Heart left ventricle (tissue), 16 donors: Measurements from ENCODE around the gene PARP1. TPM values are rescaled to one million over a fixed set of nuclear protein-coding genes. Genes with fewer than 3 reads are reported as not detected.

Experiments used
- ATAC-seq, 4 donors: fragments of 200-7000 bp; cut with Tn5 transposase; one replicate each; pipeline ENCODE4 v1.9.1; 2020 to 2022; ENCODE audit warnings: moderate library complexity in 4 of 4, mild to moderate bottlenecking in 3 of 4, moderate number of reproducible peaks in 1 of 4
- DNase-seq, 5 donors: peaks; one replicate each; pipeline ENCODE4 v3.0.0-alpha.2; 2020
- H3K27ac ChIP-seq, 12 donors: fragments of 200-600 bp; sonication (generic) in 4 of 12; one replicate each; pipeline versions ENCODE4 v1.5.0 to v1.8.0; 2016 to 2022; ENCODE audit warnings: mild to moderate bottlenecking in 2 of 12
- H3K27me3 ChIP-seq, 9 donors: fragments of 200-600 bp; sonication (generic) in 2 of 9; one replicate each; pipeline versions ENCODE4 v1.5.1 to v1.8.0; 2016 to 2022; ENCODE audit warnings: mild to moderate bottlenecking in 3 of 9
- H3K36me3 ChIP-seq, 9 donors: fragments of 200-600 bp; sonication (generic) in 2 of 9; one replicate each; pipeline versions ENCODE4 v1.5.0 to v1.8.0; 2018 to 2022; ENCODE audit warnings: mild to moderate bottlenecking in 2 of 9
- H3K4me1 ChIP-seq, 12 donors: fragments of 200-600 bp; sonication (generic) in 4 of 12; one replicate each; pipeline versions ENCODE4 v1.5.0 to v1.8.0; 2016 to 2022; ENCODE audit warnings: mild to moderate bottlenecking in 3 of 12
- H3K4me3 ChIP-seq, 12 donors: fragments of 200-600 bp; sonication (generic) in 4 of 12; one replicate each; pipeline versions ENCODE4 v1.5.0 to v1.8.0; 2017 to 2022; ENCODE audit warnings: mild to moderate bottlenecking in 9 of 12, moderate library complexity in 4 of 12
- H3K9me3 ChIP-seq, 12 donors: fragments of 200-600 bp; sonication (generic) in 4 of 12; one replicate each; pipeline versions ENCODE4 v1.5.0 to v1.8.0; 2016 to 2022; ENCODE audit warnings: mild to moderate bottlenecking in 1 of 12
- CTCF ChIP-seq, 12 donors: fragments of 200-600 bp; sonication (generic) in 4 of 12; IDR thresholded peaks; one replicate each; pipeline versions ENCODE4 v1.5.0 to v1.8.0; 2018 to 2022; ENCODE audit warnings: antibody characterized with exemption in 12 of 12, mild to moderate bottlenecking in 5 of 12
- POLR2A ChIP-seq, 2 donors: fragments of 450-650 bp; IDR thresholded peaks; one replicate each; pipeline ENCODE4 v1.6.1; 2017; ENCODE audit warnings: antibody characterized with exemption in 2 of 2, mild to moderate bottlenecking in 2 of 2, moderate library complexity in 2 of 2
- WGBS, 4 donors: extraction: QIAGEN DNeasy Blood & Tissue Kit in 2 of 4; methylation state at CpG; one replicate each; pipeline versions ENCODE4 v1.1.5 to v1.1.7; 2013 to 2018; 5-methylcytosine and 5-hydroxymethylcytosine counted together
- intact Hi-C, 10 donors: fragments of 100-400 bp; cut with DNase I; formaldehyde crosslinking; loops; one replicate each; pipeline versions ENCODE4 v1.11.1 to v1.14.2; 2022
- polyA plus RNA-seq, 2 donors: library from polyadenylated mRNA; stranded (reverse); fragments of 200-250 nt; gene quantifications; one replicate each; pipeline ENCODE4 v1.2.3, GENCODE V29; 2013
- total RNA-seq, 9 donors: library from RNA; depleted of rRNA in 2 of 9; stranded (reverse); fragments of >200 nt in 2 of 9; fragmentation: NEBNext Ultra II Directional in 3 of 9; extraction: Animal tissue kit (Norgen Biotek cat#: 25700) in 3 of 9; gene quantifications; one replicate each; pipeline versions ENCODE4 v1.1.0 to v1.2.4, GENCODE V29; 2016 to 2023
- donor health status: ischemic (EF 13 %, LVEDD 7.1; RV severe dilation, severe dysfunction).
- donor health status: healthy with polysubstance abuse.
- donor health status: DM: no; HTN: yes; CAD: no.
- donor health status: DM: no; HTN: no; CAD: no.
- donor health status: ischemic (EF 25% LVEDD 6.9; RV normal size, moderate dysfunction).
- donor health status: ischemic (EF 25% LVEDD 5.7; RV mildly dilated, moderate dysfunction).
- donor health status: healthy.
- donor health status: DM: yes; HTN: yes; CAD: no.
- donor health status: ischemic (EF 35%, LVEDD 5.7; RV mildly dilated, moderate dysfunction).
- donor health status: nonischemic (EF 11% LVEDD 7.7; RV severe dilation, severe dysfunction).
- donor health status: DM: yes; HTN: yes; CAD: no.
- donor health status: PGD.
- donor health status: ischemic (EF 29% LVEDD 5.4; RV normal size, mild dysfunction).
- donor health status: nonischemic (EF 23%, LVEDD 6.1; RV moderate dilation, normal function).

The PARP1 gene
- total and polyA plus RNA-seq, 11 donors = 50.4 to 168 (median 111) TPM

GRCh38 chr1:226320930-226321329 is 87.0 kb downstream of the PARP1 start:
- WGBS, 4 donors = 92 to 95% (median 93%) methylated on average over 10 of the region's 10 CpGs
- H3K9me3 ChIP-seq = no peaks in the 10 kb centered on the region
- no peak overlapping the region for H3K4me3 ChIP-seq
- no peak overlapping the region for H3K27ac ChIP-seq
- TF ChIP-seq CTCF (IDR thresholded peaks at IDR 0.05) (no peak), POLR2A (IDR thresholded peaks at IDR 0.05) (no peak)
- H3K27me3 ChIP-seq = peaks cover 0 to 8% (median 0%) of the 10 kb centered on the region in 9 donors
- DNase-seq (no peak), ATAC-seq (no peak)
- no peaks in the 10 kb centered on the region for H3K36me3 ChIP-seq
- no peaks in the 10 kb centered on the region for H3K4me1 ChIP-seq
- intact Hi-C loops = no loop called here

- intact Hi-C loops = no loop called here
- H3K27ac ChIP-seq = no peak overlapping the region
- DNase-seq (no peak), ATAC-seq (no peak)
- 94 to 95% (median 94%) methylated on average over 5 of the region's 5 CpGs for WGBS, 4 donors
- H3K36me3 ChIP-seq = no peaks in the 10 kb centered on the region
- no peaks in the 10 kb centered on the region for H3K9me3 ChIP-seq
- TF ChIP-seq POLR2A (IDR thresholded peaks at IDR 0.05) (no peak), CTCF (IDR thresholded peaks at IDR 0.05) (no peak)
- H3K4me1 ChIP-seq = no peaks in the 10 kb centered on the region
- H3K4me3 ChIP-seq = no peak overlapping the region
- H3K27me3 ChIP-seq = peaks cover 0 to 8% (median 0%) of the 10 kb centered on the region in 9 donors
Observed at GRCh38 chr1:226318471-226318870, 89.4 kb downstream of the PARP1 start.

- Histone ChIP-seq H3K27ac (no peak overlapping the region), H3K9me3 (no peaks in the 10 kb centered on the region), H3K27me3 (no peaks in the 10 kb centered on the region), H3K36me3 (no peaks in the 10 kb centered on the region), H3K4me1 (peaks cover 0 to 10% (median 4%) of the 10 kb centered on the region in 12 donors), H3K4me3 (no peak overlapping the region)
- intact Hi-C loops = loop anchor here in 1 of 10 donors (5.0 kb wide), 1 partner anchor 38 kb away; no protein-coding TSS in a partner anchor
- ATAC-seq (no peak), DNase-seq (no peak)
- TF ChIP-seq POLR2A (IDR thresholded peaks at IDR 0.05) (no peak), CTCF (IDR thresholded peaks at IDR 0.05) (no peak)
Observed at GRCh38 chr1:226314055-226314454, 93.8 kb downstream of the PARP1 start.

GRCh38 chr1:226312065-226312464 is 95.8 kb downstream of the PARP1 start:
- no peak overlapping the region for H3K27ac ChIP-seq
- no peaks in the 10 kb centered on the region for H3K27me3 ChIP-seq
- TF ChIP-seq POLR2A (IDR thresholded peaks at IDR 0.05) (no peak), CTCF (IDR thresholded peaks at IDR 0.05) (no peak)
- H3K4me1 ChIP-seq = peaks cover 0 to 20% (median 10%) of the 10 kb centered on the region in 12 donors
- WGBS, 4 donors = 94 to 98% (median 96%) methylated on average over 2 of the region's 2 CpGs
- ATAC-seq (no peak), DNase-seq (no peak)
- intact Hi-C loops = loop anchor here in 1 of 10 donors (5.0 kb wide), 1 partner anchor 40 kb away; no protein-coding TSS in a partner anchor
- no peaks in the 10 kb centered on the region for H3K36me3 ChIP-seq
- H3K4me3 ChIP-seq = no peak overlapping the region
- H3K9me3 ChIP-seq = no peaks in the 10 kb centered on the region
